Stimulated activated CD4-positive, alpha-beta T cell treated with anti-CD3 and anti-CD28 coated beads, Interleukin-15, amount 100 ng/mL, for 1 hour (primary cell): ENCODE measurements around the gene ARHGEF5.
"Not testable (repeated sequence)": the region's sequence is repeated elsewhere in the genome, so short reads cannot be mapped to it uniquely, and the experiment has no call there.

Experiments
- DNase-seq, 2 donors: peaks; one replicate each; pipeline ENCODE4 v3.0.0-alpha.2; 2020; ENCODE audit warnings: low read depth in 1 of 2, low spot score in 1 of 2

The ARHGEF5 gene

GRCh38 chr7:144427539-144427938 is 72.3 kb downstream of the ARHGEF5 start:
- not testable (repeated sequence) for DNase-seq

- no peak for DNase-seq
Measured at GRCh38 chr7:144428431-144428830, 73.2 kb downstream of the ARHGEF5 start.
